ENCODE measurements around the gene NPPA.

Gene NPPA

GRCh38 chr1:11841245-11842153, 6.1 kb downstream of the NPPA start:
- H3K36me3 ChIP-seq (ENCODE audit: insufficient read depth, low read length): peaks cover 35% of the 10 kb centered on the region; the same call in 1 of the 2 replicates
- H3K9me3 ChIP-seq (ENCODE audit: control insufficient read depth, insufficient read depth, low read length): no peaks in the 10 kb centered on the region
- H3K4me1 ChIP-seq (ENCODE audit: insufficient read depth, low read length): no peaks in the 10 kb centered on the region
- no peak overlapping the region for H3K9ac ChIP-seq (ENCODE audit: low read depth, low read length)

- Histone ChIP-seq H3K4me1 (ENCODE audit: insufficient read depth, low read length) (no peaks in the 10 kb centered on the region), H3K9ac (ENCODE audit: low read depth, low read length) (no peak overlapping the region), H3K9me3 (ENCODE audit: control insufficient read depth, insufficient read depth, low read length) (no peaks in the 10 kb centered on the region), H3K36me3 (ENCODE audit: insufficient read depth, low read length) (peaks cover 41% of the 10 kb centered on the region; the same call in 1 of the 2 replicates)
These were observed 7.6 kb downstream of the NPPA start for GRCh38 chr1:11839727-11840705.

GRCh38 chr1:11838349-11839272, 9.0 kb downstream of the NPPA start:
- Histone ChIP-seq H3K36me3 (ENCODE audit: insufficient read depth, low read length) (peaks cover 52% of the 10 kb centered on the region), H3K4me1 (ENCODE audit: insufficient read depth, low read length) (no peaks in the 10 kb centered on the region), H3K9ac (ENCODE audit: low read depth, low read length) (no peak overlapping the region), H3K9me3 (ENCODE audit: control insufficient read depth, insufficient read depth, low read length) (no peaks in the 10 kb centered on the region)

- H3K9ac ChIP-seq (ENCODE audit: low read depth, low read length): no peak overlapping the region
- H3K9me3 ChIP-seq (ENCODE audit: control insufficient read depth, insufficient read depth, low read length): no peaks in the 10 kb centered on the region
- peaks cover 53% of the 10 kb centered on the region for H3K36me3 ChIP-seq (ENCODE audit: insufficient read depth, low read length)
- no peaks in the 10 kb centered on the region for H3K4me1 ChIP-seq (ENCODE audit: insufficient read depth, low read length)
These were observed 9.7 kb downstream of the NPPA start for GRCh38 chr1:11837767-11838348.

GRCh38 chr1:11836955-11837766, 10.4 kb downstream of the NPPA start:
- no peaks in the 10 kb centered on the region for H3K4me1 ChIP-seq (ENCODE audit: insufficient read depth, low read length)
- no peaks in the 10 kb centered on the region for H3K9me3 ChIP-seq (ENCODE audit: control insufficient read depth, insufficient read depth, low read length)
- no peak overlapping the region for H3K9ac ChIP-seq (ENCODE audit: low read depth, low read length)
- peaks cover 46% of the 10 kb centered on the region for H3K36me3 ChIP-seq (ENCODE audit: insufficient read depth, low read length)

- Histone ChIP-seq H3K36me3 (ENCODE audit: insufficient read depth, low read length) (peaks cover 37% of the 10 kb centered on the region), H3K9ac (ENCODE audit: low read depth, low read length) (no peak overlapping the region), H3K9me3 (ENCODE audit: control insufficient read depth, insufficient read depth, low read length) (no peaks in the 10 kb centered on the region)
These were observed 11.9 kb downstream of the NPPA start for GRCh38 chr1:11835441-11836225.

GRCh38 chr1:11833900-11834299, 13.7 kb downstream of the NPPA start:
- Histone ChIP-seq H3K4me1 (ENCODE audit: insufficient read depth, low read length) (no peaks in the 10 kb centered on the region), H3K9ac (ENCODE audit: low read depth, low read length) (no peak overlapping the region), H3K36me3 (ENCODE audit: insufficient read depth, low read length) (peaks cover 27% of the 10 kb centered on the region), H3K9me3 (ENCODE audit: control insufficient read depth, insufficient read depth, low read length) (no peaks in the 10 kb centered on the region)

More at GRCh38 chr1:11835441-11836225, 11.9 kb downstream of the NPPA start:
- no peaks in the 10 kb centered on the region for H3K4me1 ChIP-seq (ENCODE audit: insufficient read depth, low read length)

- Histone ChIP-seq H3K9me3 (ENCODE audit: control insufficient read depth, insufficient read depth, low read length) (no peaks in the 10 kb centered on the region), H3K4me1 (ENCODE audit: insufficient read depth, low read length) (no peaks in the 10 kb centered on the region), H3K9ac (ENCODE audit: low read depth, low read length) (no peak overlapping the region), H3K36me3 (ENCODE audit: insufficient read depth, low read length) (peaks cover 30% of the 10 kb centered on the region)
These were observed 14.1 kb downstream of the NPPA start for GRCh38 chr1:11833497-11833896.

GRCh38 chr1:11831945-11832725, 15.4 kb downstream of the NPPA start:
- peaks cover 31% of the 10 kb centered on the region for H3K36me3 ChIP-seq (ENCODE audit: insufficient read depth, low read length)
- H3K4me1 ChIP-seq (ENCODE audit: insufficient read depth, low read length): no peaks in the 10 kb centered on the region
- H3K9ac ChIP-seq (ENCODE audit: low read depth, low read length): no peak overlapping the region
- no peaks in the 10 kb centered on the region for H3K9me3 ChIP-seq (ENCODE audit: control insufficient read depth, insufficient read depth, low read length)

- H3K36me3 ChIP-seq (ENCODE audit: insufficient read depth, low read length): peaks cover 16% of the 10 kb centered on the region
- no peak overlapping the region for H3K9ac ChIP-seq (ENCODE audit: low read depth, low read length)
- no peaks in the 10 kb centered on the region for H3K9me3 ChIP-seq (ENCODE audit: control insufficient read depth, insufficient read depth, low read length)
- H3K4me1 ChIP-seq (ENCODE audit: insufficient read depth, low read length): no peaks in the 10 kb centered on the region
These were observed 19.1 kb downstream of the NPPA start for GRCh38 chr1:11828511-11828910.

- Histone ChIP-seq H3K36me3 (ENCODE audit: insufficient read depth, low read length) (peaks cover 16% of the 10 kb centered on the region), H3K9me3 (ENCODE audit: control insufficient read depth, insufficient read depth, low read length) (no peaks in the 10 kb centered on the region), H3K4me1 (ENCODE audit: insufficient read depth, low read length) (no peaks in the 10 kb centered on the region), H3K9ac (ENCODE audit: low read depth, low read length) (no peak overlapping the region)
These were observed 20.6 kb downstream of the NPPA start for GRCh38 chr1:11826946-11827345.

- H3K36me3 ChIP-seq (ENCODE audit: insufficient read depth, low read length): peaks cover 12% of the 10 kb centered on the region
- no peak overlapping the region for H3K9ac ChIP-seq (ENCODE audit: low read depth, low read length)
- no peaks in the 10 kb centered on the region for H3K4me1 ChIP-seq (ENCODE audit: insufficient read depth, low read length)
- no peaks in the 10 kb centered on the region for H3K9me3 ChIP-seq (ENCODE audit: control insufficient read depth, insufficient read depth, low read length)
These were observed 22.5 kb downstream of the NPPA start for GRCh38 chr1:11825131-11825530.

Measured in ES-I3 (cell line).